SHP77 (cell line): Measurements from ENCODE around the gene SERPINB1.
"Not testable (repeated sequence)": the region's sequence is repeated elsewhere in the genome, so short reads cannot be mapped to it uniquely, and the experiment has no call there.

ENCODE experiments used
- DNase-seq, 2 experiments: peaks; one replicate each; lab custom pipeline; 2025; lab: John Stamatoyannopoulos, UW

Gene SERPINB1

GRCh38 chr6:2841264-2842138 is at the start of gene SERPINB1:
SERPINB1 (minus strand) TSS chr6:2841863; CDS start chr6:2840586, 1,277 bp downstream.
- DNase-seq, result peak; percentile 77 to 78

GRCh38 chr6:2890976-2891767 is 49.5 kb upstream of the SERPINB1 start:
- no peak for DNase-seq

- DNase-seq, result peak in 1 of 2 experiments; percentile 22
These were observed 44.5 kb upstream of the SERPINB1 start for GRCh38 chr6:2885967-2886735.

- no peak for DNase-seq
These were observed 43.1 kb upstream of the SERPINB1 start for GRCh38 chr6:2884804-2885203.

DNA sequence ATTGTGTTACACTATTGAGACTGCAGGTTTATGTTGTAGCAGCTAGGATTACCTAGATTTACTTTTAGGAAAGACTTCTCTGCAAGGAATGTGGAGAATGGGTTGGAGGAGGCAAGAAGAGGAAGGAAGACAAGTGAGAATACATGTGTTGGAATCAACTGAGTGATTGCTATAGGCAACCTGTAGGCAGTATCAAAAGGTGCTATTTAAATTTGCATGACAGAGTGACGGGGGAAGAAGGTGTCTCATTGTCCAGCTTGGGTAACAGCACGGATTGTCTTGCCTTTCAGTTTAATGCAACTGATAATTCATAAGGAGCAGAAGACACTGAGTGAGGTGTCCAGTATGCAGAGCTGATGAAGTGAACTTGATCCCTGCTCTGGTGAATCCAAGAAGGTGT is 42.0 kb upstream of the SERPINB1 start:
- no peak for DNase-seq

GRCh38 chr6:2881423-2881822 is 39.8 kb upstream of the SERPINB1 start:
- DNase-seq, result no peak

GRCh38 chr6:2880156-2880555 is 38.5 kb upstream of the SERPINB1 start:
- not testable (repeated sequence) for DNase-seq

GRCh38 chr6:2877960-2878359 is 36.3 kb upstream of the SERPINB1 start:
- DNase-seq, result no peak

DNA sequence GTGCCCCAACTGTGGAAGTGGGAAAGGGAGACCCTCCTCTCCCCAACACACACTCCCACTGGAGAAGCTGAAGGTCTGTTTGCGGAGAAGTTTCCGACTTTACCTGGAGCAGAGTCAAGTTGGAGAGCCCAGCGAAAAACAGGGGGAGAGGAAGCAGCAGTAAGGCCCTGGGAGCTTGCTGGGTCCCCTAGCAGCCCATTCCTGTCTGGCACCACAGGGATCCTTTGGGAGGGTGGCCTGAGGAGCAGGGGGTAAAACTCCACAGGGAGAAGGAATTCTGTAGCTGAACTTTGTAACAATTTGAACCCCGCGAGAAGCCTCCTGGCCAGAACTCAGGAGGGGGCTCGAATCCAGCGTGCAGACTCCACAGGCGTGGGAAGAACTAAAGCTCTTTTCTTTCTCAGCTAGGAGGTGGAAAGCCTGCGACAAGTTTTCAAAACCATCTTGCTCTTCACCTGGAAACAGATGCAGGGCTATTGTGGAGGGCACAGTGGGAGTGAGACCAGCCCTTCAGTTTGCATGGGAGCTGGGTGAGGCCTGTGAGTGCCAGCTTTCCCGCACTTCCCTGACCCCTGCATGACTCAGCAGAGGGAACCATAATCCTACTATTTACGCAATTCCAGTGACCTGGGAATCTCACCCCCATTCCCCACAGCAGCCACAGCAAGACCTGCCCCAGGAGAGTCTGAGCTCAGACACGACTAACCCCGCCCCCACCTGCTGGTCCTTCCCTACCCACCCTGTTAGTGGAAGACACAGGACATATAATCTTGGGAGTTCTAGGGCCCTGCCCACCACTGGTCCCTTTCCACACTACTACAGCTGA is 35.6 kb upstream of the SERPINB1 start:
- no peak for DNase-seq

DNA sequence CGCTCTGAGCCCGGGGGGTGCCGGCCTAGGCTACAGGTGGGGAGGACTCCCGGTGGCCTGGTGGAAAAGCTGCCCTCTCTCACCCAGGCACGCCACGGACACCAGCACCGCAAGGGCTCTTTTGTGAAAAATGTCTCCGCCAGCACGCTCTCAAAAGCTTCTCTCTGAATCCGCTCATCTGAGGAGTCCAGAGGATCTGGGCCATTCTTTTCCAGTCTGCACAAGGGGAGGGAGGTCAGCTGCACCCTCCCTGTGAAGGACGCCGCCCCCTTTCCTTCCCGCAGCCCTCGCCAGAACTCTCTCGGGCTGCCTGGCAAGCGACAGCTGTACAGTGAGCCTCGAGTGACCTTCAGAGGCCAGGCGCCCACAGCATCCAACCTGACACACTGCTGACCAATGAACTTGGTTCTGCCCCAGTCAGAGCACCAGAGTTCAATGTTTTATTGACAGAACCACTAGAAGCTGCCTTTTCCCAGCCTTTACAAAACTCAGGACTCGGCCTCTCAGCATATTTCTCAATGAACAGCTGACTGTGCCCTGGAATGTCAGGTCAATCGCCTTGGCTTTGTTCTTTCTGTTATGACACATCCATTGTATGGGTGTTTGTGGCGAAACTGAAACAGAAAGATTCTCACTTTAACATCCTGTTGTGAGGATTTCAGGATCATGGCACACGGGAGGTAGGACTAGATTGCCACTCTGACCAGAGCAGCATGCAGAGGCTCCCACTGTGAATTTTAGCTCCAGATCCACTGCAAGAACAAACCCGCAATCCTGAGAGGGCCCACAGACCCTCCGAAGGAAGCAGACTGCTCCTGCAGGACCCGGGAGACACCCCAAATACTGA is 34.8 kb upstream of the SERPINB1 start:
- DNase-seq, result no peak

DNA sequence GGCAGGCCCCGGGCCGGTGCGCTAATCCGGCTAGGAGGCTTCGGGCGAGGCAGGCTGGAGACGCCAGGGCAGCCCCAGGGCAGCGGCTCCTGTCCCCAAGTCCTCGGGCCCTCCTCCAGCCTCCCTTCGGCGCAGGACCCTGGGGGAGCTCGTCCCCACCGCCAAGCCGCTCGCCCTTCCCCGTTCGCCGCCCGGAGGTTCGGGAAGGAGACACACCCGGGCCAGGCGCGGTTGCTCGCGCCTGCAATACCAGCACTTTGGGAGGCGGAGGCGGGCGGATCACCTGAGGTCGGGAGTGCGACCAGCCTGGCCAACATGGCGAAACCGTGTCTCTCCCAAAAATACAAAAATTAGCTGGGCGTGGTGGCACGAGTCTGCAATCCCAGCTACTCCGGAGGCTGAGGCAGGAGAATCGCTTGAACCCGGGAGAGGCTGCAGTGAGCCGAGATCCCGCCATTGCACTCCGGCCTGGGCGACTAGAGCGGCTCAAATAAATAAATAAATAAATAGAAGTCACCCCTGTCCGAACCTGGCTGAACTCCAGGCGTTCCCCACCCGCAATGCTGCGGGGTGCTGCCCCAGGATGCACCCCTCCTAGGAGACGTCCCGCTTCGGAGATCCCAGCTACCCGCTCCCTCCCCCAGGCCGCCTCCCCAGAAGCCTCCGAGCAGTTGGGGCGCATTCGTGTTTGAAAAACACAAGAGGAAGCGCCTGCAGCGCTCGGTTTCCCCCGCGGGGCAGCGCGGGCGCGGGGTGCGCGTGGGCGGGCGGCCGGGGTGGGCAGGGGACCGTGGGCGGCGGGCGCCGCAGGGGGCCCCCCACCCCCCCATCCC is 33.9 kb upstream of the SERPINB1 start:
- no peak for DNase-seq

GRCh38 chr6:2873643-2874042 is 32.0 kb upstream of the SERPINB1 start:
- no peak for DNase-seq

- DNase-seq, result no peak
These were observed 31.0 kb upstream of the SERPINB1 start for GRCh38 chr6:2872423-2873358.

- DNase-seq, result no peak
These were observed 30.3 kb upstream of the SERPINB1 start for GRCh38 chr6:2871953-2872352.

- DNase-seq, result no peak
These were observed 29.4 kb upstream of the SERPINB1 start for GRCh38 chr6:2871102-2871501.

- DNase-seq, result no peak
These were observed 28.5 kb upstream of the SERPINB1 start for GRCh38 chr6:2870046-2870636.

DNA sequence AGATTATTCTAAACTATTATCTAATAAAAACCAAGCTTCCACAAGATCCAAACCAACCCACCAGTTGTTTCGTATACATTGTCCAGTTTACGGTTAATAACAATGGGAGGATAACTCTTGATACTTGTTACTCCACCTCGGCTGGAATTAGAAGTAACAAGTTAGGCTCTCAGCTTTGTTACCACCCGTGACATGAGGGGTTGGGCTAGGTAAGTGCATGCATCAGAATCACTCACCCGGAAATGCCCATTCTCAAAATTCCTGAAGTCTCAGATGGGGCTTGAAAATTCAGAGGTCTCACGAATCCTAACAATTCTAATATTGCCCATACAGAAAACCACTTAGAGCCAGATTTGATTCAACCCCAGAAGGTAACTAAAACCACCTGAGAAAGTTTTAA is 27.0 kb upstream of the SERPINB1 start:
- DNase-seq, result no peak
